PC-9 (cell line): ENCODE results near the gene RIOX2.

Source experiments
- CTCF ChIP-seq: fragments of 200-600 bp; sonication (generic); conservative IDR thresholded peaks from 2 replicates; pipeline ENCODE4 v1.6.1; 2017; ENCODE audit warnings: mixed run types, antibody characterized with exemption, mild to moderate bottlenecking, moderate library complexity
- EZH2 ChIP-seq: fragments of 200-600 bp; sonication (generic); IDR thresholded peaks from 2 replicates; pipeline ENCODE4 v1.8.0; 2017; ENCODE audit warnings: antibody characterized with exemption, low read depth

GRCh38 chr3:97932387-97932801 is 39.8 kb downstream of the RIOX2 start:
- TF ChIP-seq EZH2: no peak
- TF ChIP-seq CTCF: no peak
